WI38 (cell line): ENCODE results near the gene ADAM10.
"Not testable (repeated sequence)": the region's sequence is repeated elsewhere in the genome, so short reads cannot be mapped to it uniquely, and the experiment has no call there.

ENCODE experiments used
- H3K4me3 ChIP-seq: 2 replicates; pipeline ENCODE4 v1.5.1; 2011; ENCODE audit warnings: low read depth, mild to moderate bottlenecking, control low read depth, low read length
- CTCF ChIP-seq: IDR thresholded peaks from 2 replicates; pipeline ENCODE4 v1.5.1; 2012; ENCODE audit warnings: low read depth, mild to moderate bottlenecking, control low read depth, low read length

Gene ADAM10

DNA sequence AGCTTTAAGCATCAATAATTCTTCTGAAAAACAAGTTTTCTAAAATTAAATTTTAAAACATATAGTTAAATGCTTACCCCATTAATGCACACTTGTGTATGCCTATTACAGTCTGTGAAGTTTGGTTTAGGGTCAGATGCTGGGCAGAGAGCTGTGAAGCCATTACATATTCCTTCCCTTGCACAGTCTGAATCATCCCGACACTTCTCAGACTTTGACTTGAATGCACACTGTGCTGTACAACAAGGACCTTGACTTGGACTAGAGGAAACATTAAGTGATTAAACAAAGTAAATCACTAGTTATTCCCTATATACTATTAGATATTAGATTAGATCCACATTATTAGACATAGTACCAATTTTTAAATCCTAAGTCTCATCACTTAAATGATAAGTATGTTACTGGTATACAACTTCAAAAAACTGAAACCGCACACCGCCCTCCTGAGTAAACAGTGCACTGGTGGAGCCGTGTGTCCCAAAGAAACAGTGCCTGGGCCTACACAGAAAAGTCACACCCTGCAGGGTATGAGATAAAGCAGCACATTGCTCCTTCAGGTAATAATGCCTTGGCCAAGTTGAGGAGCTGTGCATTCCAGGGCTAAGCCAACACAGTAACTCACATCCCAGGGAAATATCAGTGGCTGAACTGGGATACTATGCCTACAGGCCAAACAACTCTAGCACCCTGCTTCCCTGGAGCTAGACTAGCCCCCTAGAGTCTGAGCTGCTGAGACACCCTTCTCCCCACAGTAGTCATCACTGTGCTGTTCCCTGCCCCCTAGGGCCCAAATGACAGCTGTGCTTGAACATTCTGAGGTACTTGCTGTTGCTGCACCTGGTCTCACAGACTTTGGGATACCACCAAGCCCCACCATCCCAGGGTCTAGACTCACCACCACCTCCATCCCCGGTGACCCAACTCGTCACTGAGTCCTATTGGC, 137.5 kb downstream of the ADAM10 start:
- no peak overlapping the region for H3K4me3 ChIP-seq
- no peak for TF ChIP-seq CTCF

DNA sequence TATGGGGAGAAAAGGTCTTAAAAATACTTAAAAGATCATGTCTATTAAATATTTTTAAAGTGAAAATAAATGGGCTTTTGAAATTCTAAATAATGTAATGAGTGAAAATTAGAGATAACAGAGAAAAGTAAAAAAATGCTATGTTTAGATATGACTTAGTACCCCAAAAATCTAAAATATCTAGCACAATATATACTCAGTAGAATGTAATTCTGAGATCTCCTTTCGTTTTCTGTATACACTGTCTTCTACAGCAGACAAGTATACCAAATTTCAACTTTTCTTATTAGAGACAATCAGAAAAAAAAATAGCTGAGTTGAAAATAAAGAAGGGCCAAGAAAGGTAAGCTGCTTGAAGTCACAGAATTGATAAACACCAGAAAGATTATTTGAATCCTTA, 140.8 kb downstream of the ADAM10 start:
- peak overlapping the region; percentile 22; the same call in 1 of the 2 replicates for H3K4me3 ChIP-seq
- TF ChIP-seq CTCF: no peak

GRCh38 chr15:58608129-58608590, 141.3 kb downstream of the ADAM10 start:
- TF ChIP-seq CTCF: no peak
- H3K4me3 ChIP-seq: peak overlapping the region; percentile 22; the same call in 1 of the 2 replicates

DNA sequence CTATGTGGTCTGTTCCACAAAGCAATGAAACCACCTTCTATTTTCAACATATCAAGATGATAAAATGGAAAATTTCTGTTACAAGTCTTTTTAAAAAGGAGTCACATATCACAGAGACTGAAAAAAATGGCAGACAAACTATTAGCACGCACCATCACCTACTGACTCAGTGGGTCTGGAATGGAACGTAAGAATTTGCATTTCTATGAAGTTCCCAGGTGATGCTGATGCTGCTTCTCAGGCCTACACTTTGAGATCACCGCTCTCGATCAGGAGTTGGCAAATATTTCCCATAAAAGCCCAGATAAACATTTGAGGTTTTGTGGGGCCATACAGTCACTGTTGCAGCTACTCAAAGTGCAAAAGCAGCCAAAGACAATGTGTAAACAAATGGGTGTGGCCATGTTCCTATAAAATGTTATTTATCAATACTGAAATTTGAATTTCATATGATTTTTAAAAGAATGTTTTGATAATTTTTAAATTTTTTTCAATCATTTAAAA, 142.9 kb downstream of the ADAM10 start:
- TF ChIP-seq CTCF: no peak
- no peak overlapping the region for H3K4me3 ChIP-seq

GRCh38 chr15:58605931-58606530, 143.5 kb downstream of the ADAM10 start:
- no peak overlapping the region for H3K4me3 ChIP-seq
- TF ChIP-seq CTCF: no peak

DNA sequence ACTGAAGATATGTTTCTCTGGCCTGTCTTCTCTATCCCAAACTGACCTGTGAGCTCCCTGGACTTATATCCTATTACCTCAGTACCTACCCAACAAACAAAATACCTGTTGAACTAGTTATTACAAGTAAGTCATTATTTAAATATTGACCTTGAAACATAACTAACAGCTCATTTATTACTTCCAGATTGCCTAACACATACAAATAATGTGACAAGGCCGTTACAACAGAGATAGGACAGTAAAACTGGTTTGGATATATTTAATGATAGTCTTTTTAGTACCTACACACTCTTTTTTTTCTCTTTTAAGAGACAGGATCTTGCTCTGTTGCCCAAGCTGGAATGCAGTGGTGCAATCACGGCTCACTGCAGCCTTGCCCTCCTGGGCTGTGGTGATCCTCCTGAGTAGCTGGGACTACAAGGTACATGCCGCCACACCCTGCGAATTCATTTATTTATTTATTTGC, 145.0 kb downstream of the ADAM10 start:
- H3K4me3 ChIP-seq: no peak overlapping the region

GRCh38 chr15:58603927-58604326, 145.6 kb downstream of the ADAM10 start:
- not testable (repeated sequence) for H3K4me3 ChIP-seq

More for the DNA sequence above, 145.0 kb downstream of the ADAM10 start:
- no peak for TF ChIP-seq CTCF
